HG03432 (cell line): ENCODE results near the gene CEP70.
"Not testable (repeated sequence)": the region's sequence is repeated elsewhere in the genome, so short reads cannot be mapped to it uniquely, and the experiment has no call there.

ENCODE experiments used
- ATAC-seq: cut with Tn5 transposase; IDR thresholded peaks from one replicate; pipeline ENCODE4 v1.9.1; 2021; ENCODE audit warnings: mild to moderate bottlenecking, moderate library complexity; ENCODE audit not compliant: unreplicated experiment

Gene CEP70

GRCh38 chr3:138455801-138456716, 138.0 kb downstream of the CEP70 start:
- no peak for ATAC-seq

GRCh38 chr3:138453940-138454339, 140.1 kb downstream of the CEP70 start:
- not testable (repeated sequence) for ATAC-seq

- ATAC-seq, result no peak
Measured at GRCh38 chr3:138452436-138452835, 141.6 kb downstream of the CEP70 start.

- no peak for ATAC-seq
Measured at GRCh38 chr3:138451595-138452162, 142.4 kb downstream of the CEP70 start.

- no peak for ATAC-seq
Measured at GRCh38 chr3:138450704-138451424, 143.2 kb downstream of the CEP70 start.

- ATAC-seq, result no peak
Measured at GRCh38 chr3:138450181-138450580, 143.9 kb downstream of the CEP70 start.

- no peak for ATAC-seq
Measured at GRCh38 chr3:138449490-138449889, 144.6 kb downstream of the CEP70 start.

GRCh38 chr3:138448631-138449030, 145.4 kb downstream of the CEP70 start:
- no peak for ATAC-seq

GRCh38 chr3:138445654-138446053, 148.4 kb downstream of the CEP70 start:
- no peak for ATAC-seq

- no peak for ATAC-seq
Measured at GRCh38 chr3:138445236-138445635, 148.8 kb downstream of the CEP70 start.
